SK-N-SH treated with all-trans-retinoic acid at 6 μM for 48 hours (cell line): ENCODE results near the gene FANCC.
"Not testable (repeated sequence)": the region's sequence is repeated elsewhere in the genome, so short reads cannot be mapped to it uniquely, and the experiment has no call there.

Experiments used
- ATAC-seq: fragments of 200-7000 bp; cut with Tn5 transposase; 3 replicates; pipeline ENCODE4 v1.9.1; 2020; ENCODE audit warnings: mild to moderate bottlenecking, moderate library complexity
- ARNTL ChIP-seq: fragments of 450-650 bp; formaldehyde crosslinking; IDR thresholded peaks from 2 replicates; pipeline ENCODE4 v1.5.0; 2020; ENCODE audit warnings: low read depth, mild to moderate bottlenecking, moderate library complexity, borderline replicate concordance
- BACH2 ChIP-seq: fragments of 250-450 bp; sonication (Bioruptor Pico); IDR thresholded peaks from 2 replicates; pipeline ENCODE4 v1.9.0; 2021; ENCODE audit warnings: mild to moderate bottlenecking, borderline replicate concordance
- CREB5 ChIP-seq: fragments of 250-450 bp; sonication (Bioruptor Pico); IDR thresholded peaks from 2 replicates; pipeline ENCODE4 v1.5.1; 2020; ENCODE audit warnings: low read depth, mild to moderate bottlenecking, moderate library complexity
- CSDC2 ChIP-seq: fragments of 250-450 bp; sonication (Bioruptor Pico); IDR thresholded peaks from 2 replicates; pipeline ENCODE4 v1.5.0; 2020; ENCODE audit warnings: mild to moderate bottlenecking, moderate library complexity
- ESRRG ChIP-seq: fragments of 250-450 bp; sonication (Bioruptor Pico); IDR thresholded peaks from 2 replicates; pipeline ENCODE4 v1.6.1; 2021; ENCODE audit warnings: mild to moderate bottlenecking
- GLIS3 ChIP-seq: fragments of 250-450 bp; sonication (Bioruptor Pico); IDR thresholded peaks from 2 replicates; pipeline ENCODE4 v1.5.0; 2020; ENCODE audit warnings: mild to moderate bottlenecking, moderate library complexity
- ISL1 ChIP-seq: fragments of 250-450 bp; sonication (Bioruptor Pico); IDR thresholded peaks from 2 replicates; pipeline ENCODE4 v2.1.2; 2022; ENCODE audit warnings: mild to moderate bottlenecking, moderate library complexity
- OSR1 ChIP-seq: fragments of 250-450 bp; sonication (Bioruptor Pico); IDR thresholded peaks from 2 replicates; pipeline ENCODE4 v1.8.0; 2022; ENCODE audit warnings: moderate library complexity, mild to moderate bottlenecking, inconsistent platforms
- PATZ1 ChIP-seq: fragments of 250-450 bp; sonication (Bioruptor Pico); IDR thresholded peaks from 2 replicates; pipeline ENCODE4 v1.8.0; 2020; ENCODE audit warnings: mild to moderate bottlenecking, moderate library complexity, borderline replicate concordance
- PPARA ChIP-seq: fragments of 250-450 bp; sonication (Bioruptor Pico); IDR thresholded peaks from 2 replicates; pipeline ENCODE4 v1.5.0; 2020; ENCODE audit warnings: mild to moderate bottlenecking, borderline replicate concordance
- RARB ChIP-seq: fragments of 250-450 bp; sonication (Bioruptor Pico); IDR thresholded peaks from 2 replicates; pipeline ENCODE4 v1.8.0; 2021; ENCODE audit warnings: mild to moderate bottlenecking, moderate library complexity
- TCF4 ChIP-seq: fragments of 250-450 bp; sonication (Bioruptor Pico); IDR thresholded peaks from 2 replicates; pipeline ENCODE4 v1.8.0; 2021; ENCODE audit warnings: mild to moderate bottlenecking, moderate library complexity, borderline replicate concordance
- TOX ChIP-seq: fragments of 250-450 bp; sonication (Bioruptor Pico); IDR thresholded peaks from 2 replicates; pipeline ENCODE4 v1.8.0; 2021; ENCODE audit warnings: mild to moderate bottlenecking, moderate library complexity, borderline replicate concordance
- ZC3H10 ChIP-seq: fragments of 250-450 bp; sonication (Bioruptor Pico); IDR thresholded peaks from 2 replicates; pipeline ENCODE4 v1.5.1; 2021; ENCODE audit warnings: mild to moderate bottlenecking, moderate library complexity
- ZFP3 ChIP-seq: fragments of 250-450 bp; sonication (Bioruptor Pico); IDR thresholded peaks from 2 replicates; pipeline ENCODE4 v1.5.0; 2020; ENCODE audit warnings: mild to moderate bottlenecking, moderate library complexity
- ZNF565 ChIP-seq: fragments of 450-650 bp; formaldehyde crosslinking; conservative IDR thresholded peaks from 2 replicates; pipeline ENCODE4 v1.5.0; 2020; ENCODE audit warnings: low read depth, mild to moderate bottlenecking, moderate library complexity
- ZNF70 ChIP-seq: fragments of 450-650 bp; formaldehyde crosslinking; IDR thresholded peaks from 2 replicates; pipeline ENCODE4 v1.5.0; 2020; ENCODE audit warnings: mild to moderate bottlenecking, moderate library complexity
- ZNF8 ChIP-seq: fragments of 450-650 bp; formaldehyde crosslinking; IDR thresholded peaks from 2 replicates; pipeline ENCODE4 v1.5.0; 2020; ENCODE audit warnings: mild to moderate bottlenecking, moderate library complexity
- TF ChIP-seq, protein P1 (sequence below): fragments of 250-450 bp; sonication (Bioruptor Pico); IDR thresholded peaks from 2 replicates; pipeline ENCODE4 v1.5.0; 2020; ENCODE audit warnings: mild to moderate bottlenecking, moderate library complexity
- TF ChIP-seq, protein P2 (sequence below): fragments of 250-450 bp; sonication (Bioruptor Pico); IDR thresholded peaks from 2 replicates; pipeline ENCODE4 v1.5.1; 2021; ENCODE audit warnings: mild to moderate bottlenecking, moderate library complexity
- TF ChIP-seq, protein P3 (sequence below): fragments of 250-450 bp; sonication (Bioruptor Pico); IDR thresholded peaks from 2 replicates; pipeline ENCODE4 v1.8.0; 2021; ENCODE audit warnings: low read depth, mild to moderate bottlenecking, moderate library complexity, borderline replicate concordance

FANCC gene

DNA sequence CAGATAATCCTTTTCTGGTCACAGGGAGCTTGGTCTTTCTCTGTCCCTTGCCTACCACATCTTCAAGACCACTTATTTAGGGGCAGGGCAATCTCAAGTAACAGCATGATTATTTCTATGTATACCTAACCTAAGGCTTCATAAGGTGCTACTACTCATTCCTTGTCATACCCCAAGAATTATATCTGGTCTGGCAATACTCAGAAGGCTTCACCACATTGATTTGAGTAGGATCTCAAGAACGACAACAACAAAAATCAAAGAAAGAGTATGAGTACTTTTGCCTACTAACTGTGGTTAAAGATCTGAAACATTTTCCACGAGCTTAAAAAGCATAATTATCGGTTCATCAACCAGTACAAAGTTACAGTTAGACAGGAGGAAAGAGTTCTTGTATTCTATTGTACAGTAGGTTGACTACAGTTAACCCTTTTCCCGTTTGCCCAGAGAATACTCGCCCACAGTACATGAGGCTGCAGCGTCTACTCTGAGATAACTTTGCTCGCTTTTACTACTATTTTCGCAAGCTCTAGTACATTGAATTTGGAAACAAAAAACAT is 41.0 kb downstream of the FANCC start:
- ATAC-seq, result no peak
- no peak for TF ChIP-seq GLIS3 (CRISPR knock-in tag)
- TF ChIP-seq BACH2, result no peak
- no peak for TF ChIP-seq ZC3H10 (CRISPR knock-in tag)
- no peak for TF ChIP-seq PPARA
- TF ChIP-seq TCF4, result no peak
- TF ChIP-seq, protein P1, sequence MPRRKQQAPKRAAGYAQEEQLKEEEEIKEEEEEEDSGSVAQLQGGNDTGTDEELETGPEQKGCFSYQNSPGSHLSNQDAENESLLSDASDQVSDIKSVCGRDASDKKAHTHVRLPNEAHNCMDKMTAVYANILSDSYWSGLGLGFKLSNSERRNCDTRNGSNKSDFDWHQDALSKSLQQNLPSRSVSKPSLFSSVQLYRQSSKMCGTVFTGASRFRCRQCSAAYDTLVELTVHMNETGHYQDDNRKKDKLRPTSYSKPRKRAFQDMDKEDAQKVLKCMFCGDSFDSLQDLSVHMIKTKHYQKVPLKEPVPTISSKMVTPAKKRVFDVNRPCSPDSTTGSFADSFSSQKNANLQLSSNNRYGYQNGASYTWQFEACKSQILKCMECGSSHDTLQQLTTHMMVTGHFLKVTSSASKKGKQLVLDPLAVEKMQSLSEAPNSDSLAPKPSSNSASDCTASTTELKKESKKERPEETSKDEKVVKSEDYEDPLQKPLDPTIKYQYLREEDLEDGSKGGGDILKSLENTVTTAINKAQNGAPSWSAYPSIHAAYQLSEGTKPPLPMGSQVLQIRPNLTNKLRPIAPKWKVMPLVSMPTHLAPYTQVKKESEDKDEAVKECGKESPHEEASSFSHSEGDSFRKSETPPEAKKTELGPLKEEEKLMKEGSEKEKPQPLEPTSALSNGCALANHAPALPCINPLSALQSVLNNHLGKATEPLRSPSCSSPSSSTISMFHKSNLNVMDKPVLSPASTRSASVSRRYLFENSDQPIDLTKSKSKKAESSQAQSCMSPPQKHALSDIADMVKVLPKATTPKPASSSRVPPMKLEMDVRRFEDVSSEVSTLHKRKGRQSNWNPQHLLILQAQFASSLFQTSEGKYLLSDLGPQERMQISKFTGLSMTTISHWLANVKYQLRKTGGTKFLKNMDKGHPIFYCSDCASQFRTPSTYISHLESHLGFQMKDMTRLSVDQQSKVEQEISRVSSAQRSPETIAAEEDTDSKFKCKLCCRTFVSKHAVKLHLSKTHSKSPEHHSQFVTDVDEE, result no peak
- no peak for TF ChIP-seq RARB (CRISPR knock-in tag)
- no peak for TF ChIP-seq CSDC2
- TF ChIP-seq ZNF70 (CRISPR knock-in tag), result no peak
- no peak for TF ChIP-seq OSR1 (CRISPR knock-in tag)
- TF ChIP-seq ZFP3 (CRISPR knock-in tag), result no peak
- TF ChIP-seq PATZ1 (CRISPR knock-in tag), result no peak
- TF ChIP-seq ESRRG (CRISPR knock-in tag), result no peak
- no peak for TF ChIP-seq TOX (CRISPR knock-in tag)
- TF ChIP-seq, protein P2, sequence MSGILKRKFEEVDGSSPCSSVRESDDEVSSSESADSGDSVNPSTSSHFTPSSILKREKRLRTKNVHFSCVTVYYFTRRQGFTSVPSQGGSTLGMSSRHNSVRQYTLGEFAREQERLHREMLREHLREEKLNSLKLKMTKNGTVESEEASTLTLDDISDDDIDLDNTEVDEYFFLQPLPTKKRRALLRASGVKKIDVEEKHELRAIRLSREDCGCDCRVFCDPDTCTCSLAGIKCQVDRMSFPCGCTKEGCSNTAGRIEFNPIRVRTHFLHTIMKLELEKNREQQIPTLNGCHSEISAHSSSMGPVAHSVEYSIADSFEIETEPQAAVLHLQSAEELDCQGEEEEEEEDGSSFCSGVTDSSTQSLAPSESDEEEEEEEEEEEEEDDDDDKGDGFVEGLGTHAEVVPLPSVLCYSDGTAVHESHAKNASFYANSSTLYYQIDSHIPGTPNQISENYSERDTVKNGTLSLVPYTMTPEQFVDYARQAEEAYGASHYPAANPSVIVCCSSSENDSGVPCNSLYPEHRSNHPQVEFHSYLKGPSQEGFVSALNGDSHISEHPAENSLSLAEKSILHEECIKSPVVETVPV, result no peak
- no peak for TF ChIP-seq ARNTL (CRISPR knock-in tag)
- no peak for TF ChIP-seq CREB5 (CRISPR knock-in tag)
- TF ChIP-seq ZNF8, result no peak
- TF ChIP-seq, protein P3, sequence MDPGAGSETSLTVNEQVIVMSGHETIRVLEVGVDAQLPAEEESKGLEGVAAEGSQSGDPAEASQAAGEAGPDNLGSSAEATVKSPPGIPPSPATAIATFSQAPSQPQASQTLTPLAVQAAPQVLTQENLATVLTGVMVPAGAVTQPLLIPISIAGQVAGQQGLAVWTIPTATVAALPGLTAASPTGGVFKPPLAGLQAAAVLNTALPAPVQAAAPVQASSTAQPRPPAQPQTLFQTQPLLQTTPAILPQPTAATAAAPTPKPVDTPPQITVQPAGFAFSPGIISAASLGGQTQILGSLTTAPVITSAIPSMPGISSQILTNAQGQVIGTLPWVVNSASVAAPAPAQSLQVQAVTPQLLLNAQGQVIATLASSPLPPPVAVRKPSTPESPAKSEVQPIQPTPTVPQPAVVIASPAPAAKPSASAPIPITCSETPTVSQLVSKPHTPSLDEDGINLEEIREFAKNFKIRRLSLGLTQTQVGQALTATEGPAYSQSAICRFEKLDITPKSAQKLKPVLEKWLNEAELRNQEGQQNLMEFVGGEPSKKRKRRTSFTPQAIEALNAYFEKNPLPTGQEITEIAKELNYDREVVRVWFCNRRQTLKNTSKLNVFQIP (CRISPR knock-in tag), result no peak
- no peak for TF ChIP-seq ZNF565 (CRISPR knock-in tag)

DNA sequence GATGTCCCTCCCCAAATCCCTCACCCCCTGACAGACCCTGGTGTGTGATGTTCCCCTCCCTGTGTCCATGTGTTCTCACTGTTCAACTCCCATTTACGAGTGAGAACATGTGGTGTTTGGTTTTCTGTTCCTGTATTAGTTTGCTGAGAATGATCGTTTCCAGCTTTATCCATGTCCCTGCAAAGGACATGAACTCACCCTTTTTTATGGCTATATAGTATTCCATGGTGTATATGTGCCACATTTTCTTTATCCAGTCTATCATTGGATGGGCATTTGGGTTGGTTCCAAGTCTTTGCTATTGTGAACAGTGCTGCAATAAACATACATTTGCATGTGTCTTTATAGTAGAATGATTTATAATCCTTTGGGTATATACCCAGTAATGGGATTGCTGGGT is 43.3 kb downstream of the FANCC start:
- ATAC-seq, result not testable (repeated sequence)

- ATAC-seq, result no peak
- no peak for TF ChIP-seq ESRRG (CRISPR knock-in tag)
- TF ChIP-seq, protein P3 (CRISPR knock-in tag), result no peak
- TF ChIP-seq ZNF8, result no peak
- no peak for TF ChIP-seq ARNTL (CRISPR knock-in tag)
- no peak for TF ChIP-seq TOX (CRISPR knock-in tag)
- no peak for TF ChIP-seq ISL1 (CRISPR knock-in tag)
- no peak for TF ChIP-seq CREB5 (CRISPR knock-in tag)
- TF ChIP-seq, protein P1, result no peak
- no peak for TF ChIP-seq GLIS3 (CRISPR knock-in tag)
These were observed 44.0 kb downstream of the FANCC start for GRCh38 chr9:95273369-95274022.
